ENCODE measurements around the gene OR2T35.
"Not testable (repeated sequence)": the region's sequence is repeated elsewhere in the genome, so short reads cannot be mapped to it uniquely, and the experiment has no call there.

GRCh38 chr1:248648770-248649536 is 3.9 kb upstream of the OR2T35 start:
- not testable (repeated sequence) for TF ChIP-seq EZH2 (IDR thresholded peaks at IDR 0.05; ENCODE audit: low read length, unreplicated experiment); CTCF (conservative IDR thresholded peaks at IDR 0.05; ENCODE audit: low read depth, low read length); EZH2phosphoT487 (IDR thresholded peaks at IDR 0.05; ENCODE audit: borderline replicate concordance, low read length)

All from PC-3 (cell line).